DOHH2 (cell line): ENCODE data around the gene SMAD3.

Experiments
- H3F3A ChIP-seq: fragments of 200-600 bp; sonication (generic), shearing (Covaris generic); 2 replicates; pipeline ENCODE4 v1.6.0; 2016; ENCODE audit warnings: antibody characterized with exemption, mild to moderate bottlenecking; ENCODE audit not compliant: control insufficient read depth, insufficient read depth
- H3K27ac ChIP-seq: fragments of 200-600 bp; sonication (generic); 2 replicates; pipeline ENCODE4 v1.5.1; 2014; ENCODE audit warnings: low read depth, mild to moderate bottlenecking, low read length, moderate library complexity
- H3K27me3 ChIP-seq: fragments of 200-600 bp; sonication (generic); 2 replicates; pipeline ENCODE4 v1.6.1; 2014; ENCODE audit warnings: mild to moderate bottlenecking, low read length, mixed read lengths; ENCODE audit not compliant: control insufficient read depth
- H3K36me3 ChIP-seq: fragments of 200-600 bp; sonication (generic); 2 replicates; pipeline ENCODE4 v1.6.1; 2014; ENCODE audit warnings: mild to moderate bottlenecking, low read length, moderate library complexity, mixed read lengths; ENCODE audit not compliant: control insufficient read depth
- H3K4me1 ChIP-seq: fragments of 200-600 bp; sonication (generic); 2 replicates; pipeline ENCODE4 v1.6.1; 2014; ENCODE audit warnings: mild to moderate bottlenecking, low read length, mixed read lengths; ENCODE audit not compliant: control insufficient read depth
- H3K4me2 ChIP-seq: fragments of 200-600 bp; sonication (generic); 2 replicates; pipeline ENCODE4 v1.6.0; 2014; ENCODE audit warnings: mild to moderate bottlenecking, low read length, moderate library complexity
- H3K4me3 ChIP-seq: fragments of 200-600 bp; sonication (generic); 2 replicates; pipeline ENCODE4 v1.5.1; 2014; ENCODE audit warnings: mild to moderate bottlenecking, low read length, mixed read lengths
- H3K79me2 ChIP-seq: fragments of 200-600 bp; sonication (generic); 2 replicates; pipeline ENCODE4 v1.6.1; 2014; ENCODE audit warnings: mild to moderate bottlenecking, low read length, mixed read lengths; ENCODE audit not compliant: control insufficient read depth
- H3K9me2 ChIP-seq: fragments of 200-600 bp; sonication (generic); replicated peaks from 2 replicates; pipeline ENCODE4 v1.6.1; 2014; ENCODE audit warnings: mild to moderate bottlenecking, low read length, mixed read lengths; ENCODE audit not compliant: control insufficient read depth
- H3K9me3 ChIP-seq: fragments of 200-600 bp; sonication (generic); 2 replicates; pipeline ENCODE4 v1.6.1; 2014; ENCODE audit warnings: antibody characterized with exemption, low read length, mixed read lengths; ENCODE audit not compliant: control insufficient read depth, insufficient read depth
- H4K20me1 ChIP-seq: fragments of 200-600 bp; sonication (generic); 2 replicates; pipeline ENCODE4 v1.6.0; 2014; ENCODE audit warnings: low read depth, mild to moderate bottlenecking, antibody characterized with exemption, low read length, moderate library complexity; ENCODE audit not compliant: control insufficient read depth, insufficient read depth
- CTCF ChIP-seq: fragments of 200-600 bp; sonication (generic); IDR thresholded peaks from one replicate; pipeline ENCODE4 v1.5.1; 2014; ENCODE audit warnings: antibody characterized with exemption, mild to moderate bottlenecking, low read depth, low read length; ENCODE audit not compliant: poor library complexity, severe bottlenecking
- EZH2phosphoT487 ChIP-seq: fragments of 200-600 bp; sonication (generic); IDR thresholded peaks from 2 replicates; pipeline ENCODE4 v1.6.1; 2017; ENCODE audit warnings: borderline replicate concordance, mild to moderate bottlenecking, antibody characterized with exemption, low read length, moderate library complexity, mixed read lengths

The SMAD3 gene

GRCh38 chr15:67061811-67062368 lies 3.5 kb upstream of the SMAD3 start:
- Histone ChIP-seq H3K9me2 (no peaks in the 10 kb centered on the region), H3K79me2 (peaks cover 9% of the 10 kb centered on the region), H3K9me3 (no peaks in the 10 kb centered on the region), H3K36me3 (peaks cover 4% of the 10 kb centered on the region), H3K27ac (no peak overlapping the region), H3K4me1 (peaks cover 9% of the 10 kb centered on the region), H4K20me1 (no peaks in the 10 kb centered on the region), H3K4me3 (no peak overlapping the region), H3K27me3 (peaks cover 8% of the 10 kb centered on the region), H3F3A (peaks cover 4% of the 10 kb centered on the region; the same call in 1 of the 2 replicates), H3K4me2 (no peak overlapping the region)
- no peak for TF ChIP-seq EZH2phosphoT487
- TF ChIP-seq CTCF: no peak

GRCh38 chr15:67062369-67062985 lies 2.9 kb upstream of the SMAD3 start:
- H3K4me2 ChIP-seq: no peak overlapping the region
- H3K9me2 ChIP-seq: no peaks in the 10 kb centered on the region
- peaks cover 8% of the 10 kb centered on the region for H3K27me3 ChIP-seq
- peaks cover 15% of the 10 kb centered on the region for H3K4me1 ChIP-seq
- H3K4me3 ChIP-seq: no peak overlapping the region
- no peaks in the 10 kb centered on the region for H3K9me3 ChIP-seq
- TF ChIP-seq EZH2phosphoT487 (no peak), CTCF (no peak)
- H4K20me1 ChIP-seq: 0 out of 2 replicates have a peak, but pooled peaks cover 6% of the 10 kb centered on the region
- H3F3A ChIP-seq: peaks cover 4% of the 10 kb centered on the region; the same call in 1 of the 2 replicates
- H3K27ac ChIP-seq: no peak overlapping the region
- peaks cover 15% of the 10 kb centered on the region for H3K79me2 ChIP-seq
- H3K36me3 ChIP-seq: peaks cover 6% of the 10 kb centered on the region

GRCh38 chr15:67063689-67064606 lies 1.5 kb upstream of the SMAD3 start:
- no peak overlapping the region for H3K4me3 ChIP-seq
- TF ChIP-seq CTCF: no peak
- TF ChIP-seq EZH2phosphoT487: no peak
- H3K27me3 ChIP-seq: peaks cover 8% of the 10 kb centered on the region
- no peak overlapping the region for H3K27ac ChIP-seq
- H3K4me2 ChIP-seq: peak overlapping the region; percentile 90; the same call in 1 of the 2 replicates
- H3K9me3 ChIP-seq: no peaks in the 10 kb centered on the region
- peaks cover 29% of the 10 kb centered on the region for H3K4me1 ChIP-seq
- H3F3A ChIP-seq: peaks cover 4% of the 10 kb centered on the region; the same call in 1 of the 2 replicates
- H3K36me3 ChIP-seq: peaks cover 8% of the 10 kb centered on the region
- no peaks in the 10 kb centered on the region for H3K9me2 ChIP-seq
- H3K79me2 ChIP-seq: peaks cover 30% of the 10 kb centered on the region
- peaks cover 20% of the 10 kb centered on the region for H4K20me1 ChIP-seq
